Osteocyte (in vitro differentiated cells): ENCODE results near the gene RANBP3. TPM values are rescaled to one million over a fixed set of nuclear protein-coding genes. Genes with fewer than 3 reads are reported as not detected.
"Not testable (repeated sequence)": the region's sequence is repeated elsewhere in the genome, so short reads cannot be mapped to it uniquely, and the experiment has no call there.

ENCODE experiments used
- DNase-seq: peaks from one replicate; pipeline ENCODE4 v3.0.0; 2021; ENCODE audit warnings: mixed read lengths; ENCODE audit not compliant: unreplicated experiment; ENCODE audit errors: extremely low spot score
- H3K27ac Mint-ChIP-seq: one replicate; pipeline ENCODE4 v1.8.0; 2021; ENCODE audit warnings: mild to moderate bottlenecking, mixed read lengths; ENCODE audit not compliant: unreplicated experiment
- H3K27me3 Mint-ChIP-seq: one replicate; pipeline ENCODE4 v1.8.0; 2021; ENCODE audit warnings: mixed read lengths; ENCODE audit not compliant: unreplicated experiment
- H3K36me3 Mint-ChIP-seq: one replicate; pipeline ENCODE4 v1.8.0; 2021; ENCODE audit warnings: mixed read lengths; ENCODE audit not compliant: unreplicated experiment
- H3K4me1 Mint-ChIP-seq: one replicate; pipeline ENCODE4 v1.8.0; 2021; ENCODE audit warnings: mixed read lengths; ENCODE audit not compliant: unreplicated experiment
- H3K4me3 Mint-ChIP-seq: one replicate; pipeline ENCODE4 v1.8.0; 2021; ENCODE audit warnings: mild to moderate bottlenecking, moderate library complexity, mixed read lengths; ENCODE audit not compliant: unreplicated experiment
- H3K9me3 Mint-ChIP-seq: one replicate; pipeline ENCODE4 v1.8.0; 2021; ENCODE audit warnings: mixed read lengths; ENCODE audit not compliant: unreplicated experiment
- CTCF ChIP-seq: fragments of 200-600 bp; sonication (generic); IDR thresholded peaks from 2 replicates; pipeline ENCODE4 v1.5.0; 2021; ENCODE audit warnings: antibody characterized with exemption, mild to moderate bottlenecking, moderate library complexity
- total RNA-seq: library from RNA; stranded (reverse); gene quantifications from 2 replicates; pipeline ENCODE4 v1.2.1, GENCODE V29; 2021

RANBP3 gene
- total RNA-seq, 1 donor from 2014 or later = 74.9 TPM

DNA sequence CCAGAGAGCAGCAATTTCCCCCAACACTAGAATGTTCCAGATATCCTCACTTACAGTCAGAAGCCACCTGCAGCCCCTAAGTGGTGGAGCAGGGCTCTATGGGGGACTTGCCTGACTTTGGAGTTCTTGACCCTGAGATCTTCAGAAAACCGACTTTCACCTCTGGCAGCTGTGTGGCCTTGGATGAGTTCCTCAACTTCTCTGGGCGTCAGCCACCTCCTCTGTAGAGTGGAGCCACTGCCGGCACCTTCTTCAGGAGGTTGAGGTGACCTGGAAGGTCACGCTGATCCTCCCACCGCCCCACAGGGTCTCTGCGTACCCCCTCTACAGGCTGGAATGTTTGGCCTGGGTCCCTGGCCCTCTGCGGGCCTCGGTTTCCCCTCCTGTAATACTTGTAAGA, 100.5 kb downstream of the RANBP3 start:
- Mint-ChIP-seq H3K4me3 (no peak overlapping the region), H3K9me3 (no peaks in the 10 kb centered on the region), H3K27ac (no peak overlapping the region), H3K36me3 (no peaks in the 10 kb centered on the region), H3K27me3 (peaks cover 4% of the 10 kb centered on the region), H3K4me1 (peaks cover 11% of the 10 kb centered on the region)
- DNase-seq = no peak
- TF ChIP-seq CTCF = no peak

DNA sequence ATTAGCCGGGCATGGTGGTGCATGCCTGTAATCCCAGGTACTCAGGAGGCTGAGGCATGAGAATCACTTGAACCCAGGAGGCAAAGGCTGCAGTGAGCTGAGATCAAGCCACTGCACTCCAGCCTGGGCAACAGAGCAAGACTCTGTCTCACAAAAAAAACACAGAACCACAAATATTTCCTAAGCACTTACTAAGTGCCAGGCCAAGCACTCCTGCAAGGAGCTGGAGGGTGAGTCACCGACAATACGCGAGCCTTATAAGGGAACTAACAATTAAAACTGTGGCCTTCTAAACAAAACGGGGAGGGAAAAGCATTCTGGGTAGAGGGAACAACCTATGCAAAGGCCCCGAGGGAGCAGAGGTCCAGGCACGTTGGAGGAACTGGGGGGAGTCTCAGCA, 103.4 kb downstream of the RANBP3 start:
- DNase-seq, H3K27me3 Mint-ChIP-seq, H3K9me3 Mint-ChIP-seq, H3K27ac Mint-ChIP-seq, H3K4me1 Mint-ChIP-seq, H3K36me3 Mint-ChIP-seq, H3K4me3 Mint-ChIP-seq: not testable (repeated sequence)

- H3K27me3 Mint-ChIP-seq = peaks cover 2% of the 10 kb centered on the region
- no peak for TF ChIP-seq CTCF
- no peaks in the 10 kb centered on the region for H3K36me3 Mint-ChIP-seq
- H3K27ac Mint-ChIP-seq = no peak overlapping the region
- no peaks in the 10 kb centered on the region for H3K9me3 Mint-ChIP-seq
- H3K4me3 Mint-ChIP-seq = no peak overlapping the region
- DNase-seq = no peak
- H3K4me1 Mint-ChIP-seq = no peaks in the 10 kb centered on the region
These were observed 104.2 kb downstream of the RANBP3 start for GRCh38 chr19:5873617-5874199.

GRCh38 chr19:5870986-5871394, 107.0 kb downstream of the RANBP3 start:
- TF ChIP-seq CTCF = no peak
- no peaks in the 10 kb centered on the region for H3K36me3 Mint-ChIP-seq
- H3K27me3 Mint-ChIP-seq = no peaks in the 10 kb centered on the region
- no peaks in the 10 kb centered on the region for H3K9me3 Mint-ChIP-seq
- no peaks in the 10 kb centered on the region for H3K4me1 Mint-ChIP-seq
- no peak overlapping the region for H3K27ac Mint-ChIP-seq
- DNase-seq = no peak
- H3K4me3 Mint-ChIP-seq = no peak overlapping the region

- no peak for DNase-seq
- Mint-ChIP-seq H3K27me3 (no peaks in the 10 kb centered on the region), H3K27ac (no peak overlapping the region), H3K36me3 (no peaks in the 10 kb centered on the region), H3K9me3 (no peaks in the 10 kb centered on the region), H3K4me3 (no peak overlapping the region), H3K4me1 (no peaks in the 10 kb centered on the region)
- no peak for TF ChIP-seq CTCF
These were observed 110.5 kb downstream of the RANBP3 start for GRCh38 chr19:5867201-5868136.

Other genes starting within 250 kb of the RANBP3 start
- gene PRR22, start 193.4 kb downstream of the RANBP3 start, total RNA-seq = 2.0 and 3.1 TPM in 2 replicates
- gene DUS3L, start 187.0 kb downstream of the RANBP3 start, total RNA-seq = 29.0 and 30.9 TPM in 2 replicates
- gene NRTN, start 173.1 kb downstream of the RANBP3 start, total RNA-seq = 0.40 TPM in 1 of 2 replicates, not detected in the other
- gene FUT6, start 138.4 kb downstream of the RANBP3 start, total RNA-seq = not detected in 2 replicates
- gene FUT3, start 126.7 kb downstream of the RANBP3 start, total RNA-seq = not detected in 2 replicates
- not detected in 2 replicates for gene FUT5, start 107.6 kb downstream of the RANBP3 start, total RNA-seq
- gene NDUFA11, start 74.3 kb downstream of the RANBP3 start, total RNA-seq = 253 and 259 TPM in 2 replicates
- 10.0 and 10.7 TPM in 2 replicates for gene VMAC, start 73.3 kb downstream of the RANBP3 start, total RNA-seq
- gene CAPS, start 63.9 kb downstream of the RANBP3 start, total RNA-seq = 14.4 and 15.6 TPM in 2 replicates
- gene RFX2, start 132.4 kb upstream of the RANBP3 start, total RNA-seq = 4.5 and 5.3 TPM in 2 replicates
- not detected in 2 replicates for gene ACSBG2, start 157.5 kb upstream of the RANBP3 start, total RNA-seq